Neuronal stem cell (in vitro differentiated cells): ENCODE data around the gene GARS1.
A peak's percentile ranks its signal among the peaks of the same experiment; 100 is the strongest.

Experiments used
- DNase-seq: peaks from one replicate; pipeline ENCODE4 v3.0.0-alpha.2; 2013; ENCODE audit warnings: low spot score
- H2AFZ ChIP-seq: one replicate; pipeline ENCODE4 v1.6.1; 2013; ENCODE audit warnings: mild to moderate bottlenecking, low read length, inconsistent platforms
- H2AK5ac ChIP-seq: 2 replicates; pipeline ENCODE4 v1.6.1; 2013; ENCODE audit warnings: low read depth, mild to moderate bottlenecking, inconsistent platforms, low read length, moderate library complexity, mixed read lengths
- H2BK120ac ChIP-seq: 2 replicates; pipeline ENCODE4 v1.6.1; 2013; ENCODE audit warnings: low read depth, mild to moderate bottlenecking, inconsistent platforms, low read length, moderate library complexity, mixed read lengths
- H2BK12ac ChIP-seq: one replicate; pipeline ENCODE4 v1.6.1; 2013; ENCODE audit warnings: low read length, inconsistent platforms
- H2BK15ac ChIP-seq: 2 replicates; pipeline ENCODE4 v1.6.1; 2013; ENCODE audit warnings: mild to moderate bottlenecking, low read length, inconsistent platforms, mixed read lengths
- H2BK5ac ChIP-seq: one replicate; pipeline ENCODE4 v1.6.1; 2013; ENCODE audit warnings: inconsistent platforms, mild to moderate bottlenecking, low read length, moderate library complexity
- H3K14ac ChIP-seq: one replicate; pipeline ENCODE4 v1.6.1; 2013; ENCODE audit warnings: low read length, inconsistent platforms
- H3K18ac ChIP-seq: 2 replicates; pipeline ENCODE4 v1.6.1; 2013; ENCODE audit warnings: low read length, inconsistent platforms
- H3K23ac ChIP-seq: 2 replicates; pipeline ENCODE4 v1.6.1; 2013; ENCODE audit warnings: low read depth, mild to moderate bottlenecking, mixed read lengths, low read length, inconsistent platforms; ENCODE audit not compliant: poor library complexity
- H3K27ac ChIP-seq: replicated peaks from 3 replicates; pipeline ENCODE4 v1.5.1; 2013; ENCODE audit warnings: low read length, inconsistent platforms
- H3K27me3 ChIP-seq, 3 experiments: 2 replicates each; pipeline ENCODE4 v1.6.1; 2013; ENCODE audit warnings: low read length in 3 of 3, mild to moderate bottlenecking in 2 of 3, inconsistent platforms in 1 of 3, low read depth in 1 of 3, mixed read lengths in 1 of 3, moderate library complexity in 1 of 3; ENCODE audit not compliant: control insufficient read depth in 3 of 3, insufficient read depth in 3 of 3
- H3K36me3 ChIP-seq, 2 donors: replicated peaks in 1 of 2; 2 replicates each; pipeline ENCODE4 v1.6.1; 2013; ENCODE audit warnings: low read length in 2 of 2; ENCODE audit not compliant: control insufficient read depth in 2 of 2, insufficient read depth in 2 of 2
- H3K4ac ChIP-seq: 2 replicates; pipeline ENCODE4 v1.6.1; 2013; ENCODE audit warnings: inconsistent platforms, mild to moderate bottlenecking, low read length, moderate library complexity
- H3K4me1 ChIP-seq, 2 donors: 1 replicate in 1 of 2; 2 replicates in 1 of 2; pipeline ENCODE4 v1.6.1; 2013; ENCODE audit warnings: low read length in 2 of 2, low read depth in 1 of 2; ENCODE audit not compliant: control insufficient read depth in 2 of 2, insufficient read depth in 1 of 2
- H3K4me2 ChIP-seq: one replicate; pipeline ENCODE4 v1.6.1; 2013; ENCODE audit warnings: mild to moderate bottlenecking, low read length, inconsistent platforms; ENCODE audit not compliant: insufficient read depth, poor library complexity, severe bottlenecking
- H3K4me3 ChIP-seq, 2 donors: 2 replicates each; pipeline ENCODE4 v1.5.1; 2013; ENCODE audit warnings: low read length in 2 of 2, mild to moderate bottlenecking in 2 of 2, inconsistent platforms in 1 of 2, moderate library complexity in 1 of 2
- H3K79me1 ChIP-seq: one replicate; pipeline ENCODE4 v1.6.1; 2013; ENCODE audit warnings: low read depth, mild to moderate bottlenecking, inconsistent platforms, low read length, moderate library complexity
- H3K9ac ChIP-seq: one replicate; pipeline ENCODE4 v1.6.1; 2013; ENCODE audit warnings: mild to moderate bottlenecking, low read depth, low read length, inconsistent platforms; ENCODE audit not compliant: poor library complexity
- H3K9me3 ChIP-seq, 2 donors: replicated peaks in 1 of 2; 2 replicates each; pipeline versions ENCODE3 to v1.6.1; 2013; ENCODE audit warnings: low read length in 2 of 2, mild to moderate bottlenecking in 2 of 2, inconsistent platforms in 1 of 2, low read depth in 1 of 2, mixed read lengths in 1 of 2, moderate library complexity in 1 of 2; ENCODE audit not compliant: control insufficient read depth in 2 of 2, insufficient read depth in 1 of 2
- H4K8ac ChIP-seq: one replicate; pipeline ENCODE4 v1.6.1; 2013; ENCODE audit warnings: low read depth, mild to moderate bottlenecking, inconsistent platforms, low read length, moderate library complexity
- H4K91ac ChIP-seq: one replicate; pipeline ENCODE4 v1.6.1; 2013; ENCODE audit warnings: low read length, low read depth, mild to moderate bottlenecking, inconsistent platforms; ENCODE audit not compliant: poor library complexity
- WGBS, 2 donors: extraction: QIAGEN DNeasy Blood & Tissue Kit; methylation state at CpG; one replicate each; pipeline ENCODE4 v1.1.7; 2013; ENCODE audit warnings: missing lambda C conversion rate in 2 of 2, mixed read lengths in 1 of 2; ENCODE audit not compliant: insufficient read length in 2 of 2, insufficient replicate concordance in 1 of 2; ENCODE audit errors: extremely low coverage in 2 of 2; 5-methylcytosine and 5-hydroxymethylcytosine counted together

Gene GARS1

DNA sequence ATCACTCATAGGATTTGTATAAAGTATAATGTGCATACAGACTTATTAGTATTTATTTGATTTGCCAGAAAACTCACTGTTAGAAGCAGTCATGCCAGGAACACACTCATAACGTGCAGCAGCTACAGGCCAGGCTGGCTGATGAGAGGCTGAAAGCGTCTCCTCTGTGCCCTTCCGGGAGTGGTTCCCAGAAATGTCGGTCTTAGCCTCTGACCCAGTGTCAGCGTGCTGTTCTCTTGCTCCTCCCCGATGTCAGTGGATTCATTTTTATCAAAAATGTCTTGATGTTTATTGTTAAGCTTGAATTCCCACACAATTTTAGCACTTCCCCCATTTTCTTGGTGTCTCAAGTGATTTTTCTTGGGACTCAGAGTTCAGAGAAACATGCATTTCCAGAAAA lies 33.3 kb upstream of the GARS1 start:
- Histone ChIP-seq H2AK5ac (no peak overlapping the region), H2BK120ac (no peak overlapping the region), H3K79me1 (no peaks in the 10 kb centered on the region), H3K27ac (no peak overlapping the region), H3K4me3 (no peak overlapping the region), H4K8ac (no peak overlapping the region), H3K4ac (no peak overlapping the region), H4K91ac (no peak overlapping the region), H3K36me3 (peaks cover 0 to 25% of the 10 kb centered on the region in 2 donors), H2BK5ac (no peak overlapping the region), H3K4me2 (no peak overlapping the region), H2AFZ (no peak overlapping the region), H2BK15ac (no peak overlapping the region), H3K14ac (no peak overlapping the region), H3K9ac (no peak overlapping the region), H3K4me1 (peaks cover 12 to 15% of the 10 kb centered on the region in 2 donors), H3K9me3 (peaks cover 0 to 5% of the 10 kb centered on the region in 2 donors), H3K27me3 (no peaks in the 10 kb centered on the region), H3K23ac (no peak overlapping the region), H3K18ac (no peak overlapping the region), H2BK12ac (no peak overlapping the region)
- DNase-seq: no peak
- WGBS, 2 donors: no CpG with 5 or more reads among the region's 6 CpGs

DNA sequence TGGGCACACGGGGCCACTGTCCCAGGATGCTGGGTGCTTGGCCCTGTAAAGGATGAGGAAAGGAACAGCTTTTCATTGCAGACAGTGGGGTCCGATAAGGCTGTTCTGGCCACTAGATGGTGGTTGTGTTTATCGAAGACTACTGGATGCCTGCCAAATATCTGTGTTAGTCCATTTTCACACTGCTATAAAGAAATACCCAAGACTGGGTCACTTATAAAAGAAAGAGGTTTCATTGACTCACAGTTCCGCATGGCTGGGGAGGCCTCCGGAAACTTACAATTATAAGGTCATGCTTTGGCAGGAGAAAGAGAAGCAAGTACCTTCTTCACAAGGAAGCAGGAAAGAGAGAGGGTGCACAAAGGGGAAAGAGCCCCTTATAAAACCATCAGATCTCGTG lies 32.2 kb upstream of the GARS1 start:
- no CpG with 5 or more reads among the region's 6 CpGs for WGBS, 2 donors
- Histone ChIP-seq H4K8ac (no peak overlapping the region), H3K27me3 (no peaks in the 10 kb centered on the region)

GRCh38 chr7:30562909-30563308 lies 31.8 kb upstream of the GARS1 start:
- Histone ChIP-seq H3K27me3 (no peaks in the 10 kb centered on the region), H3K9ac (no peak overlapping the region), H3K4me3 (no peak overlapping the region), H3K36me3 (peaks cover 0 to 36% of the 10 kb centered on the region in 2 donors), H3K27ac (no peak overlapping the region), H3K4ac (no peak overlapping the region), H2BK120ac (no peak overlapping the region), H2BK15ac (no peak overlapping the region), H3K14ac (no peak overlapping the region), H3K4me1 (peaks cover 4% of the 10 kb centered on the region in 2 donors), H2AK5ac (no peak overlapping the region), H3K4me2 (no peak overlapping the region), H3K79me1 (no peaks in the 10 kb centered on the region), H2BK12ac (no peak overlapping the region), H3K23ac (no peak overlapping the region), H4K8ac (no peak overlapping the region), H2BK5ac (no peak overlapping the region), H4K91ac (no peak overlapping the region), H3K9me3 (peaks cover 0 to 5% of the 10 kb centered on the region in 2 donors), H2AFZ (no peak overlapping the region), H3K18ac (no peak overlapping the region)
- DNase-seq: no peak
- WGBS, 2 donors: no CpG with 5 or more reads among the region's 8 CpGs

More for the DNA sequence above, 32.2 kb upstream of the GARS1 start:
- Histone ChIP-seq H2BK15ac (no peak overlapping the region), H3K14ac (no peak overlapping the region), H3K4me1 (peaks cover 4 to 6% of the 10 kb centered on the region in 2 donors), H3K27ac (no peak overlapping the region), H3K18ac (no peak overlapping the region), H2BK120ac (no peak overlapping the region), H3K4me3 (no peak overlapping the region), H3K4ac (no peak overlapping the region), H3K4me2 (no peak overlapping the region), H3K79me1 (no peaks in the 10 kb centered on the region), H4K91ac (no peak overlapping the region), H2AK5ac (no peak overlapping the region), H2BK12ac (no peak overlapping the region), H3K9me3 (peaks cover 0 to 5% of the 10 kb centered on the region in 2 donors), H3K23ac (no peak overlapping the region), H3K9ac (no peak overlapping the region), H2BK5ac (no peak overlapping the region), H3K36me3 (peaks cover 0 to 32% of the 10 kb centered on the region in 2 donors), H2AFZ (no peak overlapping the region)
- no peak for DNase-seq

DNA sequence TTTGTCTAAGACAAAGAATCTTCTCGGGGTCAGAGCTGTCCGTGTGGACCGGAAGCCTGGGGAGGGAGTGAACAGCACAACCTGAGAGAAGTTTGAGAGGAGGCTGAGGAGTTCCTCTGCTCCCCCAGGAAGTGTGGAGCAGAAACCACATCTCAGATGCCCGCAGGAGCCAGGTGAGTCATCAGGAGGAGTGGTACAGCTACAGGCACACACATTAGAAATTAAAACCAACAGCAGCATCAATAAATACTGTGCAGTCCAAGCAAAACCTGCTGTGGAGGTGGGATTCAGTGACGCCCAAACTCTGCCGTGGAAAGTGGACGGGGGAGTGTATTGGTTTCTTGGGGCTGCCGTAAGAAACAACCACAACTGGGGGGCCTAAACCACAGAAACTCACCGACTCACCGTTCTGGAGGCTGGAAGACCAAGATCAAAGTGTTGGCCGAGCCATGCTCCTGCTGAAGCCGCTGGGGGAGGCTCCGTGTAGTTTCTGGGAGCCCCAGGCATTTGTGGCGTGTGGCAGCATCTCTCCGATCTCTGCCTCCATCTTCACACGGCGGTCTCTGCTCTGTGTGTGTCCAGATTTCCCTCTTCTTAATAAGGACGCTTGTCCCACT lies 31.2 kb upstream of the GARS1 start:
- Histone ChIP-seq H3K79me1 (no peaks in the 10 kb centered on the region), H3K18ac (peak overlapping the region; percentile 16), H2BK12ac (no peak overlapping the region), H3K23ac (no peak overlapping the region), H3K36me3 (peaks cover 0 to 42% of the 10 kb centered on the region in 2 donors), H4K91ac (no peak overlapping the region), H2BK5ac (no peak overlapping the region), H2BK120ac (no peak overlapping the region), H3K4me3 (no peak overlapping the region), H3K14ac (no peak overlapping the region), H3K27me3 (no peaks in the 10 kb centered on the region), H3K4me1 (peaks cover 4% of the 10 kb centered on the region in 2 donors), H2BK15ac (no peak overlapping the region), H3K9me3 (peaks cover 0 to 5% of the 10 kb centered on the region in 2 donors), H3K4ac (no peak overlapping the region), H3K9ac (no peak overlapping the region), H3K4me2 (no peak overlapping the region), H2AFZ (no peak overlapping the region), H3K27ac (no peak overlapping the region), H4K8ac (no peak overlapping the region), H2AK5ac (no peak overlapping the region)
- no CpG with 5 or more reads among the region's 18 CpGs for WGBS, 2 donors
- no peak for DNase-seq
